HepG2 (cell line): Measurements from ENCODE around the gene MMP25. TPM values are rescaled to one million over a fixed set of nuclear protein-coding genes. Genes with fewer than 3 reads are reported as not detected.

Source experiments
- HIVEP1 ChIP-seq: sonication (generic); formaldehyde crosslinking; IDR thresholded peaks from 2 replicates; pipeline ENCODE4 v1.4.0; 2020; ENCODE audit warnings: mild to moderate bottlenecking, missing genetic modification reagents
- HNRNPLL ChIP-seq: fragments of 200-400 bp; formaldehyde crosslinking; IDR thresholded peaks from 2 replicates; pipeline ENCODE4 v1.6.1; 2017; ENCODE audit warnings: mild to moderate bottlenecking, low read depth, low read length; ENCODE audit not compliant: poor library complexity, severe bottlenecking
- KDM2A ChIP-seq: sonication (generic); formaldehyde crosslinking; IDR thresholded peaks from 2 replicates; pipeline ENCODE4 v1.4.0; 2020; ENCODE audit warnings: low read depth, missing genetic modification reagents, borderline replicate concordance
- SMARCE1 ChIP-seq: fragments of 450-650 bp; IDR thresholded peaks from 2 replicates; pipeline ENCODE4 v1.6.1; 2017; ENCODE audit warnings: borderline replicate concordance
- SP4 ChIP-seq: sonication (generic); formaldehyde crosslinking; IDR thresholded peaks from 2 replicates; pipeline ENCODE4 v1.8.1; 2023; ENCODE audit warnings: mild to moderate bottlenecking, missing genetic modification reagents
- TRAFD1 ChIP-seq: sonication (generic); formaldehyde crosslinking; IDR thresholded peaks from 2 replicates; pipeline ENCODE4 v1.5.1; 2020; ENCODE audit warnings: missing genetic modification reagents, mild to moderate bottlenecking, borderline replicate concordance
- ZBTB42 ChIP-seq: sonication (generic); formaldehyde crosslinking; IDR thresholded peaks from 2 replicates; pipeline ENCODE4 v1.5.0; 2020; ENCODE audit warnings: mild to moderate bottlenecking, missing genetic modification reagents
- ZNF407 ChIP-seq: sonication (generic); formaldehyde crosslinking; IDR thresholded peaks from one replicate; pipeline ENCODE4 v1.5.1; 2020; ENCODE audit warnings: mild to moderate bottlenecking, missing genetic modification reagents; ENCODE audit errors: not compliant biosample characterization
- ZNF446 ChIP-seq: sonication (generic); formaldehyde crosslinking; IDR thresholded peaks from 2 replicates; pipeline ENCODE4 v1.5.0; 2020; ENCODE audit warnings: mild to moderate bottlenecking, missing genetic modification reagents
- ZNF883 ChIP-seq: sonication (generic); formaldehyde crosslinking; IDR thresholded peaks from 2 replicates; pipeline ENCODE4 v1.5.1; 2020; ENCODE audit warnings: mild to moderate bottlenecking, missing genetic modification reagents; ENCODE audit errors: not compliant biosample characterization
- polyA plus RNA-seq, 8 experiments: library from polyadenylated mRNA; depleted of rRNA in 3 of 8; stranded (reverse) in 7 of 8; unstranded in 1 of 8; fragments of >200 nt; fragmentation: Illumina TruSeq in 4 of 8; extraction: Trizol in 4 of 8; gene quantifications; 2 replicates each; pipeline versions ENCODE4 v1.2.1 to v1.2.3, GENCODE V29; 2011 to 2016; ENCODE audit warnings: low read depth in 4 of 8, missing spikeins in 1 of 8, mixed read lengths in 1 of 8; ENCODE audit not compliant: insufficient read depth in 1 of 8
- total RNA-seq, 5 experiments: library from RNA; depleted of rRNA; stranded (reverse); fragments of >200 nt; fragmentation: Illumina TruSeq; extraction: Trizol; gene quantifications; 2 replicates each; pipeline ENCODE4 v1.2.3, GENCODE V29; 2016; ENCODE audit warnings: low read depth in 1 of 5
- TF ChIP-seq, protein P1 (sequence below): sonication (generic); formaldehyde crosslinking; conservative IDR thresholded peaks from 2 replicates; pipeline ENCODE4 v1.8.0; 2022; ENCODE audit warnings: mild to moderate bottlenecking, moderate library complexity, missing genetic modification reagents
- TF ChIP-seq, protein P2 (sequence below): sonication (generic); formaldehyde crosslinking; IDR thresholded peaks from 2 replicates; pipeline ENCODE4 v1.5.1; 2020; ENCODE audit warnings: missing genetic modification reagents, mild to moderate bottlenecking, borderline replicate concordance

The MMP25 gene
- total and polyA plus RNA-seq, 2 of the 13 experiments (the other 11 are each of a cell fraction or from before 2014, with no cell fraction given): 0.04 to 0.08 TPM

DNA sequence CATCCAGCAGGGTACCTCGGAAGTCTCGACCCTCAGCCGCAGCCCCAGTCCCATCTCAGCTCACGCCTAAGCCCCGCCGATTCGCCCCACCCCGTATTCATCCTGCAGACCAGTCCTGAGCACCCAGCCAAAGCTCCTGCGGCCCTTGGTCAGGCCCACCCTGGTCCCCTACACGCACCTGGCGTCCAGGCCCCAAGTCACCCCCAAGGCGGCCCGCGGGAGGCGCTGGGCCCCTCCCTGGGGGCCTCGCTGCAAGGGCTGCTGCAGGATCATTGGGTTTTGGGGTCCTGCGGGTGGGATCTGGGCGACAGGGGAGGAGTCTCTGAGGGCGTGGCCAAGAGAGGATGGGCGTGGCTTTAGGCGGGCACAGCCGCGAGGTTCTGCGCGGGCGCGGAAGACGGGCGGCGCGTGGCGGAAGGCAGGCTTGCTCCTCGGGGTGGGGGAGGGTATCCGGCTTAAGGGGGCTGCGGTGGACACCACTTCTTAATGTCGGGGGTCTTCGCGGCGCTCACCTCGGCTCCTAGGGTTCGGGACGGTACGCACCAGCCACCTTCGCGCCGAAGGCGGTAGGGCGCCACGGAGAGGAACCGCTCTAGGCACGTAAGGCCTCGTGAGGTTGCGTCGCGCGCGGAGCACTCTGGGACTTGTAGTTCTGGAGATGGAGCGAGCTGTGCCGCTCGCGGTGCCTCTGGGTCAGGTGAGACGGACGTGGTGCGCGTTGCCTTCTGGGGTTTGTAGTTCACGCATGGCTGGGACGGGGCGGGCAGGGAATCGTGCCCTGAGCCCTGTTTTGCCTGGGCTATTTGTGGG lies 22.5 kb upstream of the MMP25 start, which contains the start of the genes HCFC1R1 and THOC6 (continued):
- TF ChIP-seq ZNF407 (CRISPR knock-in tag) (peak; percentile 89), TRAFD1 (CRISPR knock-in tag) (no peak), HIVEP1 (0 out of 2 replicates have a peak, but pooled peaks have one; percentile 71), SP4 (peak; percentile 90), ZNF883 (peak; percentile 90), SMARCE1 (no peak), KDM2A (CRISPR knock-in tag) (peak; percentile 97), ZBTB42 (CRISPR knock-in tag) (no peak), HNRNPLL (peak; percentile 92), ZNF446 (CRISPR knock-in tag) (peak; percentile 72; the same call in 1 of the 2 replicates)
- TF ChIP-seq, protein P1, sequence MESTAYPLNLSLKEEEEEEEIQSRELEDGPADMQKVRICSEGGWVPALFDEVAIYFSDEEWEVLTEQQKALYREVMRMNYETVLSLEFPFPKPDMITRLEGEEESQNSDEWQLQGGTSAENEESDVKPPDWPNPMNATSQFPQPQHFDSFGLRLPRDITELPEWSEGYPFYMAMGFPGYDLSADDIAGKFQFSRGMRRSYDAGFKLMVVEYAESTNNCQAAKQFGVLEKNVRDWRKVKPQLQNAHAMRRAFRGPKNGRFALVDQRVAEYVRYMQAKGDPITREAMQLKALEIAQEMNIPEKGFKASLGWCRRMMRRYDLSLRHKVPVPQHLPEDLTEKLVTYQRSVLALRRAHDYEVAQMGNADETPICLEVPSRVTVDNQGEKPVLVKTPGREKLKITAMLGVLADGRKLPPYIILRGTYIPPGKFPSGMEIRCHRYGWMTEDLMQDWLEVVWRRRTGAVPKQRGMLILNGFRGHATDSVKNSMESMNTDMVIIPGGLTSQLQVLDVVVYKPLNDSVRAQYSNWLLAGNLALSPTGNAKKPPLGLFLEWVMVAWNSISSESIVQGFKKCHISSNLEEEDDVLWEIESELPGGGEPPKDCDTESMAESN: peak; percentile 49; the same call in 1 of the 2 replicates
- TF ChIP-seq, protein P2, sequence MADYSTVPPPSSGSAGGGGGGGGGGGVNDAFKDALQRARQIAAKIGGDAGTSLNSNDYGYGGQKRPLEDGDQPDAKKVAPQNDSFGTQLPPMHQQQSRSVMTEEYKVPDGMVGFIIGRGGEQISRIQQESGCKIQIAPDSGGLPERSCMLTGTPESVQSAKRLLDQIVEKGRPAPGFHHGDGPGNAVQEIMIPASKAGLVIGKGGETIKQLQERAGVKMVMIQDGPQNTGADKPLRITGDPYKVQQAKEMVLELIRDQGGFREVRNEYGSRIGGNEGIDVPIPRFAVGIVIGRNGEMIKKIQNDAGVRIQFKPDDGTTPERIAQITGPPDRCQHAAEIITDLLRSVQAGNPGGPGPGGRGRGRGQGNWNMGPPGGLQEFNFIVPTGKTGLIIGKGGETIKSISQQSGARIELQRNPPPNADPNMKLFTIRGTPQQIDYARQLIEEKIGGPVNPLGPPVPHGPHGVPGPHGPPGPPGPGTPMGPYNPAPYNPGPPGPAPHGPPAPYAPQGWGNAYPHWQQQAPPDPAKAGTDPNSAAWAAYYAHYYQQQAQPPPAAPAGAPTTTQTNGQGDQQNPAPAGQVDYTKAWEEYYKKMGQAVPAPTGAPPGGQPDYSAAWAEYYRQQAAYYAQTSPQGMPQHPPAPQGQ (CRISPR knock-in tag): no peak
